GM13976 (cell line): ENCODE results near the gene PORCN.
"Not testable (repeated sequence)": the region's sequence is repeated elsewhere in the genome, so short reads cannot be mapped to it uniquely, and the experiment has no call there.

Experiments used
- DNase-seq: peaks from one replicate; pipeline ENCODE4 v3.0.0; 2012; ENCODE audit warnings: low spot score
- in situ Hi-C: fragments of 300-500 bp; cut with MboI; formaldehyde crosslinking; loops from one replicate; pipeline ENCODE4 v1.12.0; 2022; ENCODE audit warnings: low sequenced_read_pairs, mixed read lengths, inconsistent platforms; ENCODE audit not compliant: unreplicated experiment
- TF ChIP-seq, protein P1 (sequence below): IDR thresholded peaks from 2 replicates; pipeline ENCODE4 v1.5.1; 2012; ENCODE audit warnings: borderline replicate concordance, mild to moderate bottlenecking; ENCODE audit not compliant: insufficient read depth; ENCODE audit errors: extremely low read depth, missing control alignments, control extremely low read depth

Gene PORCN

DNA sequence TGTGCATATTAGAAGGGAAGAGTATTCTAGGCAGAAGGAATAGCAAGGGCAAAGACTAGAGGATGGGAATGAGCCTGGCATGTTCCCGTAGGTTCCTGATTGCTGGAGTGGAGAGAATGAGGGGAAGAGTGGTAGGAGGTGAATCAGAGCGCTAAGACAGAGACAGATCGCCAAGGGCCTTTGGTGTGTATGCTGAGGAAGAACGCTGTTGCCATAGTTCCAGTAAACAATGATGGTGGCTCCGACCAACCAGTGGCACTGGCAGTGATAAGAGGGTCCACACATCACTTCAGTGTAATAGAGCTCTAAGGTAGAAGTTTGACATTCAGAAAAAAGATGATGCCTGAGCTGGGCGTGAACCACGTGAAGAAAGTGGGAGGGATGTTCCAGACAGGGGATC lies 31.7 kb downstream of the PORCN start:
- TF ChIP-seq, protein P1, sequence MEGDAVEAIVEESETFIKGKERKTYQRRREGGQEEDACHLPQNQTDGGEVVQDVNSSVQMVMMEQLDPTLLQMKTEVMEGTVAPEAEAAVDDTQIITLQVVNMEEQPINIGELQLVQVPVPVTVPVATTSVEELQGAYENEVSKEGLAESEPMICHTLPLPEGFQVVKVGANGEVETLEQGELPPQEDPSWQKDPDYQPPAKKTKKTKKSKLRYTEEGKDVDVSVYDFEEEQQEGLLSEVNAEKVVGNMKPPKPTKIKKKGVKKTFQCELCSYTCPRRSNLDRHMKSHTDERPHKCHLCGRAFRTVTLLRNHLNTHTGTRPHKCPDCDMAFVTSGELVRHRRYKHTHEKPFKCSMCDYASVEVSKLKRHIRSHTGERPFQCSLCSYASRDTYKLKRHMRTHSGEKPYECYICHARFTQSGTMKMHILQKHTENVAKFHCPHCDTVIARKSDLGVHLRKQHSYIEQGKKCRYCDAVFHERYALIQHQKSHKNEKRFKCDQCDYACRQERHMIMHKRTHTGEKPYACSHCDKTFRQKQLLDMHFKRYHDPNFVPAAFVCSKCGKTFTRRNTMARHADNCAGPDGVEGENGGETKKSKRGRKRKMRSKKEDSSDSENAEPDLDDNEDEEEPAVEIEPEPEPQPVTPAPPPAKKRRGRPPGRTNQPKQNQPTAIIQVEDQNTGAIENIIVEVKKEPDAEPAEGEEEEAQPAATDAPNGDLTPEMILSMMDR, result no peak
- in situ Hi-C loops, result no loop called here
- DNase-seq, result no peak

DNA sequence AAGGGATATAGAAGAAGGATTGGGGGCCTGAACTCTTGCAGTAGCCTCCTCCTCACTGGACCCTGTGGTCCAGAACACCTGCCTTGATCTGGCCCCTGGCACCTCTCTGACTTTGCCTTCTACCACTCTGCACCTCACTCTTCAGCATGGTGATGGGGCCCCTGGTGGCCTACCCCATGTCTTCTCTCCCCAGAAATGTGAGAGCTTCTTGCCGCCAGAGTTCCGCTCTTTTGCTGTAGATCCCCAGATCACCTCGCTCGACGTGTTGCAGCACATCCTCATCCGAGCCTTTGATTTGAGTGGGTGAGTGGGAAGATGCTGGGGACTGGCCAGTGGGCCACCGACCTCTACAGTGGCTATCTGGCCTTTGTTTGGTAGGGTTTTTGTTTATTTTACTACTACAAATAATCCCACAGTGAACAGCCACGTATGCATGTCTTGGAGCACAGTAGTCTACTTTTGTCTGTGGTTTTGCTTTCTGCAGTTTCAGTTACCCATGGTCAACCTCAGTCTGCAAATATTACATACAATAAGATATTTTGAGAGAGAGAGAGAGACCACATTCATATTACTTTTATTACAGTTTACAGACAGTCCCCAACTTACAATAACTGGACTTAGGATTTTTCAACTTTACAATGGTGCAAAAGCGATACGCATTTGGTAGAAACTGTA lies 32.5 kb downstream of the PORCN start:
- no peak for DNase-seq
- TF ChIP-seq, protein P1, result no peak
- in situ Hi-C loops, result no loop called here

DNA sequence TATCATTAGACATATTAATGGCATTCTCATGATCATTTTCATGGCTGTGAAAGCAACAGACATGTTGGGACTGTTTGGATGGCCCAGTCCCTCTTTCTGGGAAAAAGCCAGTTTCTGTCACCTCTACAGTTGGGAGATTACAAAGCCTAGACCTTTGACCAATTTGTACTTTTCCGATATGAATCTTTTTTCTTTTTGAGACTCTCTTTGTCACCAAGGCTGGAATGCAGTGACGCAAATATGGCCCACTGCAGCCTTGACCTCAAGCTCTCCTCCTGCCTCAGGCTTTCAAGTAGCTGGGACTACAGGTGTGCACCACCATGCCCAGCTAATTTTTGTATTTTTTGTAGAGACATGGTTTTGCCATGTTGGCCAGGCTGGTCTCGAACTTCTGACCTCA lies 40.1 kb downstream of the PORCN start:
- TF ChIP-seq, protein P1, result no peak
- no peak for DNase-seq
- in situ Hi-C loops, result no loop called here

DNA sequence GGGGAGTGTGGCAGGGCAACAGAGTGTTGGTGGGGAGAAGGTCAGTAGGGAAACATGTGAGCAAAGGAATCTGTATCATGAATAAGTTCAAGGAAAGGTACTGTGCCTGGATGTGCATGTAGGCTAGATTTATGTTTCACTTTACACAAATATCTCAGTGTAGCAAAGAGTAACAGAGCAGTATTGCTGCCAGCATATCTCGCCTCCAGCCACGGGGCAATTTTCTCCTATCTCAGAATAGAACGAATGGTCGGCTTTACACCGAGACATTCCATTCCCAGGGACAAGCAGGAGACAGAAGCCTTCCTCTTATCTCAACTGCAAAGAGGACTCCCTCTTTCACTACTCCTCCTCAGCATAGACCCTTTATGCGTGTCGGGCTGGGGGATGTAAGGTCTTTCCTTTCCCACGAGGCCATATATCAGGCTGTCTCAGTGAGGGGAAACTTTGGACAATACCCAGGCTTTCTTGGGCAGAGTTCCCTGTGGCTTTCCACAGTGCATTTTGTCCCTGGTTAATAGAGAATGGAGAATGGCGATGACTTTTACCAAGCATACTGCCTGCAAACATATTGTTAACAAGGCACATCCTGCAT lies 47.0 kb downstream of the PORCN start:
- in situ Hi-C loops, DNase-seq: not testable (repeated sequence)

DNA sequence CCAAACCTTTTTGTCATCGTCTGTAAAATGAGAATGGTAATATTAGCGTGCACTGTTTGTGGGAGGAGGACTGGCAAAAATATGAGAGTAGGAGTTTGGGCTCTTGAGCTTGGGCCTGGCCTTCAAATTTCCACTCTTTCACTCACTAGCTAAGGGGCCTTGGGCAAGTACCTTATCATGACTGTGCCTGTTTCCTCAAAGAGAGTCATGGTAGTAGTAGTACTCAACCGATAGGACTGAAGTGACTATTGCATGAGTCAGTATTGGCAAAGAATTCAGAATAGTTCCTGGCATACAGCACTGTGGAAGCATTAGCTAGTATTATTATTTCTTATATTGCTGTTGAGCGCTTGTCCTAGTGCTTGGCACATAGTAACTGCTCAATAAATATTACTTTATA lies 49.5 kb downstream of the PORCN start:
- DNase-seq, result no peak
- in situ Hi-C loops, result no loop called here

DNA sequence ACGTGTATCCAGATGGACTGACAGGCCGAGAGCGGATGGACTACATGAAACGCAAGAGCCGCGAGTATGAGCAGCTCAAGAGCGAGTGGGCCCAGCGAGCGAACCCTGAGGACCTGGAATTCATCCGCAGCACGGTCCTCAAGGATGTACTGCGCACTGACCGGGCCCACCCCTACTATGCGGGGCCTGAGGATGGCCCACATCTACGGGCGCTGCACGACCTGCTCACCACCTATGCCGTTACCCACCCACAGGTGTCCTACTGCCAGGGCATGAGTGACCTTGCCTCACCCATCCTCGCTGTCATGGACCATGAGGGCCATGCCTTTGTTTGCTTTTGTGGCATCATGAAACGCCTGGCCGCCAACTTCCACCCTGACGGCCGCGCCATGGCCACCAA lies 50.8 kb downstream of the PORCN start:
- no peak for DNase-seq
- TF ChIP-seq, protein P1, result no peak
- in situ Hi-C loops, result no loop called here

More for the DNA sequence above, 49.5 kb downstream of the PORCN start:
- TF ChIP-seq, protein P1, result no peak

DNA sequence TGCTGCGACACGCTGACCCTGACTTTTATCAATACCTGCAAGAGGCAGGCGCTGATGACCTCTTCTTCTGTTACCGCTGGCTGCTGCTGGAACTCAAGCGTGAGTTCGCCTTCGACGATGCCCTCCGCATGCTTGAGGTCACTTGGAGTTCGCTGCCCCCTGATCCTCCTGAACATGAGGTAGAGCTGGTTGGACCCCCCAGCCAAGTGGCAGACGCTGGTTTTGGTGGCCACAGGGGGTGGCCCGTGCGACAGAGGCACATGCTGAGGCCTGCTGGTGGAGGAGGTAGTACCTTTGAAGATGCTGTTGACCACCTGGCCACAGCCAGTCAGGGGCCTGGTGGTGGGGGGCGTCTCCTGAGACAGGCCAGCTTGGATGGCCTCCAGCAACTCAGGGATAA lies 51.3 kb downstream of the PORCN start:
- TF ChIP-seq, protein P1, result no peak
- no peak for DNase-seq
- in situ Hi-C loops, result no loop called here
